HG02571 (cell line): ENCODE results near the gene AIFM1.
A peak's percentile ranks its signal among the peaks of the same experiment; 100 is the strongest.

Experiments
- ATAC-seq: cut with Tn5 transposase; IDR thresholded peaks from one replicate; pipeline ENCODE4 v1.9.1; 2021; ENCODE audit warnings: mild to moderate bottlenecking, moderate library complexity; ENCODE audit not compliant: unreplicated experiment

The AIFM1 gene

DNA sequence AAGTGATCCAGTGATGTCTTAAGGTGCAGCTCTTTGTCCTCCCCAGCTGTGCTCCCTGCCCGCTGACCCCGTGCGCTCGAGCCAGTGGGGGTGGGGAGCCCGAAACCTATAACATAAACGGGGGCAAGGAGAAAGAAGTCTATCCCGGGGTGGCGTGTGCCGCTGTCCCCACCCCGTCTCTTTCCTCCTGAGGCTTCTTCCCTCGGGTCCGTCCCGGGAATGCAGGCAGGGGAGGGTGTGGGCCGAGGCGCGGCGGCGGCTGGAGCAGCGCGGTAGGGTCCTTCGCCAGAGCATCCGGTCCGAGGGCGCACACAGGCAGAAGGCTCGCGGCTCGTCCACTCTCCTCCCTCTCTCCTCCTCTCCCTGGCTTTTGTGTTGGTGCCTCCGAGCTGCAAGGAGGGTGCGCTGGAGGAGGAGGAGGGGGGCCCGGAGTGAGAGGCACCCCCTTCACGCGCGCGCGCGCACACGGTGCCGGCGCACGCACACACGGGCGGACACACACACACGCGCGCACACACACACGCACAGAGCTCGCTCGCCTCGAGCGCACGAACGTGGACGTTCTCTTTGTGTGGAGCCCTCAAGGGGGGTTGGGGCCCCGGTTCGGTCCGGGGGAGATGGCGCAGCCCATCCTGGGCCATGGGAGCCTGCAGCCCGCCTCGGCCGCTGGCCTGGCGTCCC lies 5.9 kb upstream of the AIFM1 start, which contains the start of gene RAB33A:
TSS of gene RAB33A (plus strand) at position 517 of the 681 bp plus-strand sequence. CDS start at position 618, 101 bp downstream.
- ATAC-seq = no peak

DNA sequence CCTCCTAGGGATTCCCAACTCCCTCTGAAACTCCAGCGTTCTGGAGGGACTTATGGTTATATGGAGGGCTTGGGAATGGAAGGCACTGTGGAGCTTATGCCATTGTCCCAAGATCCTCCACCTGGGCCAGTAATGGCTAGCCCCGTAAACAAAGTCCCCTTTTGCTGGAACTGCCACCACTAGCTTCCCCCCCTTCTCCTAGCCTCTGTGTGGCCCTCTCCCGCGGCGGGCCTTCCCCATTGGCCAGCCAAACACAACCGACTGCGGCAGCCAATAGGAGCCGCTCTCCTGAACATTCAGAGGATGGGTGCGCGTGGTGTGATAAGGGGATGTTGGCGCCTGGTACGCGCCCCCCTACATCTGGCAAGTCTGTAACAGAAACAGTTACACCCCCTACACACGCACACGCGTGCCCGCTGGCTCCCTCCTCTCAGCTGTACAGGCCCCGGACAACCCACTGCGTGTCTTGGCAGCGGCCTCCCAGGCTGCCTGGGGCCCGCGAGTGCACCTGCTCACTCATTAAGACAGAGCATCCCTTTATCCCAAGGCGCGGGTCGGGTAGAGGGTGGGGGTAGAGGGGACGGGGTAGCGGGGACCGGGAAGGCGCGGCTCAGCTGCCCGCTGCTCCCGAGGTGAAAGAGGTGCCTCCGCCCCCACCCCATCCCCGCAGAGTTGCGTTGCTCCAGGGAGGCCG lies 5.3 kb upstream of the AIFM1 start:
- ATAC-seq = peak; percentile 62

DNA sequence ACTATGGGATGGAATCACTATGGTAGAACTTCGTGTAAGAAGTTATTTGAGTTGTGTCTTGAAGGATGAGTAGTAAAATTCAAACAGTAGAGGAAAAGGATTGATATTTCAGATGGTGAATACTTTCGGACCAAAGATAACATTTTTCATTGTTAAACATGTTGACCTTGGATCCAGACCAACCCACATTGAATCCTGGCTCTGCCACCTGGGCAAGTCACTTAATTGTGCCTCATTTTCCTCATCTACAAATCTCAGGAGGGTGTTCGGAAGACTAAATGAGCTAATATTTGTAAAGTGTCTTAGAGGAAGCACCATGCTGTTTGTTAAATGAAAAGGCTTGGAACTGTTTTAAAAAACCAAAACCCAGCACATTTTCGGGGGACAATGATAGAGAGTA lies 1.4 kb upstream of the AIFM1 start:
- no peak for ATAC-seq

DNA sequence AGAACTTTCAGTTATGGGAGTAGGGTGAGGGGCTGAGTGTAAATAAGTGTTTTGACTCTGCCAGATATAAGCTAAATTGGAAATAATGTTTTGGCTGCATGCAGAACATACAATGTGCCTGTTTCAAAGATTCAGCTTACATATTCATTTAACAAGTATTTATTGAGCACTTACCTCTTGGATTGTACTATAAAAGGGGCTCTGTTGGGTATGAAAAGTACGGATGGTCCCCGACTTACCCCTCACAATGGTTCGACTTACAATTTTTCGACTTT lies 799 bp upstream of the AIFM1 start:
- no peak for ATAC-seq

DNA sequence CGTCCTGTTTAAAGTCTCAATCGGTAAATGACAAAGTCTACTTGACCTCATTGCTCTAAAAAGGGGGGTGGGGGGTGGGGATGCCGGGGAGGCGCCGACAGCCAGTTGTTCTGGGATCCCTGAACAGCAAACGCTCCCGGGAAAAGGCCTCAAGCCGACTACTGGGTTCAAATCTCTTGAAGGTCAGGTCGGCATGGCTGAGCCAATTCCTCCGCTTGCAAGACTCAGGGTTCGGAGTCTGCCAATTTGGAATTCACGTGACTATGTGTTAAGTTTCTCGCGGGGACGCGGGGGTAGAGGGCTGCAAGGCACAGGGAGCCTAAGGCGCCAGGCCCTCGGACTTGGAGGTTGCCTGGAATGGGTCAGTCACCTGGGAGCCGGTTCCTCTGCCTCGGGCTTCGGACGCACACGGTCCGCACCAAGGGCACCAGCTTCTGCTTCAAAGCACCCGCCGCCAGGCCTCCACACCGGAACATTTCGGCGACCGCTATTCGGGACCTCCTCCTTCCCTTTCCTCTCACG lies 399 bp downstream of the AIFM1 start:
- ATAC-seq = no peak

DNA sequence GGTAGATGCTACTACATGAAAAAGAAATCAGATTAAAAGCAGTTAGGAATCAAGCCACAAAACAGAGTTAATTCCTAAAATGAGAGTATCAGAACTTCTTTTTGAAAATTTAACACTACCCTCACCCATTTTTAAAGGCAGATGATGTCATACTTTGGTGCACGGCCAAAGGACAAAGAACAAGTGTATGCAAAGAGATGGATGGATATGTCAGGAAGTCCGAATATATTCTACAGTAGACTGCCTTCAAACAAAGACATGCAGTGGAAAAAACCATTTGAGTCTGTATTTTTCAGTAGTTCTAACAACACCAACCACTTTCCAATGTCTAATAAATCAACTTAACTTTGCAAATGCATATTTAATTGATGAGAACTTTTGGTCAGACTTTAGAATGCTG lies 2.2 kb downstream of the AIFM1 start:
- ATAC-seq = no peak

DNA sequence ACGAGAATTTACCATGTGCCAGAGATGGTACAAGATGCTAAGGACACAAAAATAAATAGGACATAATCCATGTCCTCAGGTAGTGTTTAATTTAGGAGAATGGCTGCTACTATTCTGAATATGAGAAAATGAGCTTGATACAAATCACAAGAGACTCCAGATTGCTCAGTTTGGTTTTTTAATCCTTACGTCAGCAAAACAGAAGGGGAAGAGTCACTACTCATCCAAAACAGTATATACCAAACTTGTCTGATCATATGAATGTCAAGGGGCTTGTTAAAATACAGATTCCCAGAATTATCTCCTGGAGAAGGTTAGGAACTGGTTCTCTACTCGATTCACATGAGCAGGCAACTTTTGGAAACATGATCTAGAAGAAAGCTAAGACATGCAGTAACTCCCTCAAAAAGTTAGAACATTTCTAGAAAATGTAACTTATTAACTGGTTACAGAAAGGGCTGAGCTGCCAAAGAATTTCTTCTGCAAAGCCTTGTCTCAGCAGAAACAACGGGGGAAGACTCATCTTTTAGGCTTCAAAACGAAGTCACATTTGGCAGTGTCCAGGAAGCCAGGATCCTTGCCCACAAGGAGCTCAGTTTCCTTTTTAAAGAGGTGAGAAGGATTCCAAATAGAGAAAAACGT lies 3.4 kb downstream of the AIFM1 start:
- ATAC-seq = no peak

DNA sequence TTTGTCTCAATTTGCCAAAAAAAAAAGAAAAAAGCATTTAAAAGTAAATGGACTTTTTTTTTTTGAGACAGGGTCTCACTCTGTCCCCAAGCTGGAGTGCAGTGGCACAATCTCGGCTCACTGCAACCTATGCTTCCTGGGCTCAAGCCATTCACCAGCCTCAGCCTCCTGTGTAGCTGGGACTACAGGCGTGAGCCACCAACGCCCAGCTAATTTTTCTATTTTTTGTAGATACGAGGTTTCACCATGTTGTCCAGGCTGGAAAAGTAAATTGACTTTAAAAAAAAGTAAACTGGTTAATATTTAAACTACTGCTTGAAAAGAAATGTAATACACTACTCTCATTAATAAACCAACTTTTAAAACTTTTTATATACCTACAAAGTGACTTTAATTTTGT lies 5.9 kb downstream of the AIFM1 start:
- no peak for ATAC-seq

DNA sequence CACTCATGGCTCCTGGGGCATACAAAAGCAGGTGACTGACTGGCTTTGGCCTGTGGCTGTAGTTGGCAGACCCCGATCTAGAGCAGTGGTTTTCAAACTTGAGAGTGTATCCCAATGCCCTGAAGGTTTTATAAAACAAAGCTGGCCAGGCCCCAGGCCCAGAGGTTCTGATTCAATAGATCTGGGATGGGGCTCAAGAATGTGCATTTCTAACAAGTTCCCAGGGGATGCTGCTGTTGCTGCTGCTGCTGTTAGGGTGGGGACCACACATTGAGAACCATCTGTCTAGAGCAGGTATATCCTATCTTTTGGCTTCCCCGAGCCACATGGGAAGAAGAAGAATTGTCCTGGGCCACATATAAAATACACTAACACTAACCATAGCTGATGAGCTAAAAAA lies 7.3 kb downstream of the AIFM1 start:
- ATAC-seq = no peak

DNA sequence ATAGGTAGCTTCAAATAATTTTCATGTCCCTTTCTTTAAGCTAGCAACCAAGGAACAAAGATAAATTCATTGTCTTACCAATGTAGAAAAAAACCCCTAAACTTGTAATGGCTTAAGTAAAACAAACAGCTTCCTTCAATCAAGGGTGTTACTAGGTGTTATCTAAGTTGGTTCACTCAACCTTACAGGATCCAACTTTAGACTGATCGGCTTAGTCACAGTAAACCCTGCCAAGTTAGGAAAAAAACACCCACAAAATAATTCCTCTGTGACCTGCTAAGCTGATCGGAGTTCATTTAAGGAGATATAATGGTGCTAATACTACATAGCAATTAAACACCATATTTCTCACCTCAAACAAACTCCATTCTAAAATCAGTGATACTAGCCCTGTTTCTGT lies 10.1 kb downstream of the AIFM1 start:
- ATAC-seq = no peak

DNA sequence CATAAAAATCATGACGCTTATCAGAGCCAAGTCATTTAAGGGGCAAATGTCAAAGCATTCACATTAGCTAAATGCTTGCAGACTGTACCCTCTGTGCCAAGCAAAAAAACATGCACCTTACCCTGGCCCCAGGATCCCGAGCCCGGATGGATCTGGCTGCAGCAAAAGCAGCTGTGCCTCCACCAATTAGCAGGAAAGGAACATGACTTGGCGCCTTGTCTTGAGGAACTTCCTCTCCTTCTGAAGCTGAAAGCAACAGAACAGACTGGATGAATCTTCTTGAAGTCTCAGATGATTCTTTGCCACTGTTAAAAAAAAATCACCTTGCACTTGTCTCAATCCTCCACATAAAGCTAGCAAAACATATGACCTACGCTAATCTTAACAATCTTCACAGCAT lies 18.0 kb downstream of the AIFM1 start:
- ATAC-seq = no peak

DNA sequence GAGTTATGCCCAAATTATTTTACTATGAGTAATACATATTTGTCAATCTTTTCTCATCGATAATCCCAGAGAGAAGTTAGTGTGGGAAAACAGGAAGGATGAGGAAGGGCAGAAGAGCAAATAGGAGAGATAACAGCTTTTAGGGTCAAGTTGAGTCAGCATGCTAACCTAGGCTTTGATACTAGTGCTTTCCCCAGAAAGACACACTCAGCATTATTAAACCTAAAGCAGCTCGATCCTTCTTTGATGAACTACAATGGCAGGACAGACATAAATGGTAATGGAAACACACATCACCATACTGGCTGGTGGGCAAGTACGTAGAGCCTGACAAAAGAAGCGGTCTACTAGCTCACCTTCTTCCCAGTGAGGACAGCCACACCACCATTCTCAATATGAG lies 20.5 kb downstream of the AIFM1 start:
- no peak for ATAC-seq

DNA sequence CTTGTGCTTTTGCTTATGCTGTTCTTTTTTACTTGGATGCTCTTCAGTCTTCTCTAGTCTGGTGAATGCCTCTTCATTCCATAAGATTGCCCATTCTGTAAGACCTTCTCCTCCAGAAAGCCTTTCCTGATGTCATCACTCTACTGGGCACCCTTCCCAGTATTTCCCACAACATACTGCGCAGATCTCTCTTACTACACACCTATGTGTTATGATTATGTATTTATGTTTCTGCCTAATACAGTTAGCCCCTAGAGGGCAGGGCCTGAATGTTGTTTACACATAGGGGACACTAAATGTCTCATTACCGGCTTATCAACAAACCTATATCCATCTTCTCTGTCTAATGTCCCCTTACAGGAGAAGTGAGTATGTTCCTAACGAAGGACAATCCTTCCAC lies 21.1 kb downstream of the AIFM1 start:
- no peak for ATAC-seq

DNA sequence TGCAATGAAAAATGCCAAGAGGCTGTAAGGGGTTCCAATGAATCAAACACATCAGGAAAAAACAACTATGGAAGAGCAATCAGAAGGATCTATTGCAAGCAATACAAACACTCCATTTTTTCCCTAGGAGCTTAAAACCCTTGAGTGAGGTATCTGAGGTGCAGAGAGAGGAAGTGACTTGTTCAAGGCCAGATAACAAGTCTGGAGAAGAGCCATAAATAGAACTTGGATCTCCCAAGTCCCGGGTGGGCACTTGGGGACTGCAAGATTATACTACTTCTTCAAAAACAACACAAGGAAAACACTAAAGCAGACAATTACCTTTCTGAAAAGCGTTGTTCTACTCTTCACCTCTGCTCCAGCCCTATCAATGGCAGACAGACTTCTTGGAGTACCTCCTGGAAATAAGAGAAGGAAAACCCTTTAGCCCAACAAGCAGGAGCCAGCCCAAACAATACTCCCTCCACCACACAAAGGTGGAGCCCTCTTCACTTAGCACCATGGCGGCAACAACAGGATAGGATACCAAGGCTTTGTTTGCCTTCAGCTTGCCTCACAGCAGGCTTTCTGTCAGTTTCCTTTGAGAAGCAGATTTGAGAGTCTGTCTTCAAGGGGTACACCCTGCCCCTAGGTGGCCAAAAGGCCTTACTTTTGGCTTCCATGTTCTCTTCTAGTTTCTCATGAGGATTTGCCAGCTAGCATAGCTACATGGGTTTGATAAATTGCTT lies 26.0 kb downstream of the AIFM1 start:
- no peak for ATAC-seq

DNA sequence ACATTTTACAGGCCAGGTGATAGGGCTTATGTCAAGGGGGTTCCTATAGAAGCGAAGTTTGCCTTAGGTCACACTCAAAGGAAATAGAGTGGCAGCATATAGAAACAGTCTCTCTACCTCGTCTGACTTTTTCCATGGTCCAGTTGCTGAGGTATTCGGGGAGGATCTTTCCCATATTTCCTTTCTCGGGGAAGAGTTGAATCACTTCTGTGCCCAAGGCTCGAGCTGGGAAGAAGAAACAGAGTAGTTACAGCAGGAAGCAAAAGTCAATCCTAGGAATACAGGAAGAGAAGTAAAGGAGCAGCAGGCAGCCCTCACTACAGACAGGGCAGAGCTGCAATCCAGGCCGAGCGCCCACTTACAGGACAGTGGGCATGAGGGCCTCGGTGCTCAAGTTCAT lies 28.7 kb downstream of the AIFM1 start:
- ATAC-seq = no peak

DNA sequence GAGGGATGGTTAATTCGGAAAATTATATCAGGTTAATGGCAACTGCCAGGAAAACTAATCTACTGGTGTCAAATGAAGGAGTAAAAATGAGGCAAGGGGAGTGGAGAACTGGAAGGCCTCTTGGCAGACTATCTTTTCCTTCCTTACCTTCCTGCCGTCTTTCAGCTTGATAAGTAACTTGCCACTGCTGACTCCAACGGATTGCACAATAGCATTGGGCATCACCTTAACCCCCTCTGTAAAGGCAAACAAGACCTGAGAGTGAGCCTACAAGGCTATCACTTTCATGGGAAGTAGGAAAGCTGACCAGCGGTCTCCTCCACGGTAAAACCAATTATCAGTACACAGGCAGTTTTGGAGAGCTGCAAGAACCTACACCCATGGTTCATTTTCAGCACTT lies 29.1 kb downstream of the AIFM1 start:
- no peak for ATAC-seq

DNA sequence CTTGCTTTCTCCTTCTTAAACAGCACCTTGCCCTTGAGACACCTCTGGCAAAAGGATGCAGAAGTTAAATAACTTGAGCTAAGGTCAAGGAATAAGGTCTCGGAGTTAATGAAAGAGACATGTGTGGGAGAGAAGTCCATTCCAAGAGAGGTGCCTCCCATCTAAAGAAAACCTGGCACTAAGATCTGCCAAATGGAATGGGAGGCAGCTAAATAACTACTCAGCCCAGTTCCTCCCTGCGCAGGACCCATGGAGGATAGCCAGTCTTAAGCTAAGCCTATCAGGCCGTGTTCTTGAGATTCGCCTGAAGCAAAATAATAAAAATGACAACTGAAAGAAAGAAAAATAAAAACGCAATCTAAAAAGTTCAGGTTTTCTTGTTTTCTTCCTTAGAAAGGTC lies 34.7 kb downstream of the AIFM1 start:
- no peak for ATAC-seq

DNA sequence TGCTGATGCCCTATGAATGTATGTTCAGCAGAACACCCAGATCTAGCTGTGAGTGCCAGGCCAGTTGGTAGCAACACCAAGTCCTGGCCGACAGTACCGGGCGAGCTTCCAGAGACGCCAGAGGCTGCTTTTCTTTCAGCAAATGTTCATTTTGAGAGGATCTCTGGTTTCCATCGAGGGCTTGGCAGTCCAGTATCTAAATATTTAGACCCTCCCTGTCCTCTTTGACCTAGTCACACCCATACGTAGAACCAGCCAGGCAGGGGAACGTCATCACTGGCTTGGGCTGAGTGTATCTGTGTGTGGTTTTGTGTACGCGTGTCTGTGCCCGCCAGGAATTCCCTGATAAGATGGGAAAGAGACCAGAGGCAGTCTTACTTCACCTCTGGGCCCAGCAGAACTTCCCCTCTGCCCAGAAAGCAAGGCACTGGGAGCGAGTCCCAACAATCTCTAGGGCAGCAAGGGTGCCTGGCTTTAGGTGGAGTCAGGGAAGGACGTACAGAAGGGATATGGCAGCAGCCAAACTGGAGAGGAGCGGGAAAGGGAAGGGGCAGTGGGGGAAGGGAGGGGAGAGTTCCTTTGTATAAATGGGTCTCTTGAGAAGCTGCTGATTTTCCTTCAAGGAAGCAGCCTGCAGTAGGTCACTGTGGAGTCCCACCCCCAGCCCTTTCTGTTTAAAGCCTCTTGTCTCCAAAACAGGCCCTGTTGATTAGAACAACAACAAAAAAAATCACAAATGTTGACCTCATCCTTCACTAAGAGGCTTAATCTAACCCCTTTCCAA lies 40.4 kb downstream of the AIFM1 start:
- ATAC-seq = no peak

DNA sequence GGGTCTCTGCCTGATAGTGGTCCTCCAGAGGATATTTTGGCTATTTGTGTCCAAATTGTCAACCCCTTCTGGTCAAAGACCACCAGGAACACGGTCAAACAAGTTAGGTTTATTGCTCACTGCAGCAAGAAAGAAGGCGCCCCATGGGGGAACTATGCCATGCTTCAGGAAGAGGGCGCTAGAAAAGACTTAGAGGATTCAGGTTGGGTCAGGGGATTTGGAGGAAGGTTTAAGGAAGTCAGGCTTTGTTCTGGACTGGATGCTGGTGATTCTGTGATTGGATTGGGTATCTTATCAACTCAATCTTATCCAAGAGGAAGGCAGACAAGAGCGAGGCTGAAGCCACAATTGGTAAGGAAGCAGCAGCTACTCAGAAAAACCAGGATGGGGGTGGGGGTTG lies 41.1 kb downstream of the AIFM1 start:
- ATAC-seq = no peak

DNA sequence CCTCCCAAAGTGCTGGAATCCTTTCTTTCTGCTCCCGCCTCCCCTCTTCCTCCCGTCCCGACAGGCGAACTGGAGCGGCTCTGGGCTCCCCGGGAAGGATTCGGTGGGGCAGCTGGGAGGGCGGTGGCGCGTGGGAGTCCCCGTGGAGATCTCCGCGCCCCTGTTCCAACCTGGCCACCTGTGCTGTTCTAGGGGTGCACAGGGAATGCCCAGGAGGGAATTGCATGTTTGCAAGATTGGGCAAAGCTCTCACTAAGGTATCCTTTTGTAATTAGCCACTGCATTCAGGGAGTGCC lies 44.2 kb downstream of the AIFM1 start:
- no peak for ATAC-seq
